ENCODE measurements around the gene GRM7.

GRCh38 chr3:7193269-7193668 is 332.4 kb downstream of the GRM7 start:
- TF ChIP-seq POLR2AphosphoS5 (IDR thresholded peaks at IDR 0.05), result no peak
- TF ChIP-seq, protein P1, sequence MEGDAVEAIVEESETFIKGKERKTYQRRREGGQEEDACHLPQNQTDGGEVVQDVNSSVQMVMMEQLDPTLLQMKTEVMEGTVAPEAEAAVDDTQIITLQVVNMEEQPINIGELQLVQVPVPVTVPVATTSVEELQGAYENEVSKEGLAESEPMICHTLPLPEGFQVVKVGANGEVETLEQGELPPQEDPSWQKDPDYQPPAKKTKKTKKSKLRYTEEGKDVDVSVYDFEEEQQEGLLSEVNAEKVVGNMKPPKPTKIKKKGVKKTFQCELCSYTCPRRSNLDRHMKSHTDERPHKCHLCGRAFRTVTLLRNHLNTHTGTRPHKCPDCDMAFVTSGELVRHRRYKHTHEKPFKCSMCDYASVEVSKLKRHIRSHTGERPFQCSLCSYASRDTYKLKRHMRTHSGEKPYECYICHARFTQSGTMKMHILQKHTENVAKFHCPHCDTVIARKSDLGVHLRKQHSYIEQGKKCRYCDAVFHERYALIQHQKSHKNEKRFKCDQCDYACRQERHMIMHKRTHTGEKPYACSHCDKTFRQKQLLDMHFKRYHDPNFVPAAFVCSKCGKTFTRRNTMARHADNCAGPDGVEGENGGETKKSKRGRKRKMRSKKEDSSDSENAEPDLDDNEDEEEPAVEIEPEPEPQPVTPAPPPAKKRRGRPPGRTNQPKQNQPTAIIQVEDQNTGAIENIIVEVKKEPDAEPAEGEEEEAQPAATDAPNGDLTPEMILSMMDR (IDR thresholded peaks at IDR 0.05), result no peak

All from esophagus muscularis mucosa (tissue), 3 donors.